ENCODE data around the gene SBK3.
"Not testable (repeated sequence)": the region's sequence is repeated elsewhere in the genome, so short reads cannot be mapped to it uniquely, and the experiment has no call there.

Gene SBK3

DNA sequence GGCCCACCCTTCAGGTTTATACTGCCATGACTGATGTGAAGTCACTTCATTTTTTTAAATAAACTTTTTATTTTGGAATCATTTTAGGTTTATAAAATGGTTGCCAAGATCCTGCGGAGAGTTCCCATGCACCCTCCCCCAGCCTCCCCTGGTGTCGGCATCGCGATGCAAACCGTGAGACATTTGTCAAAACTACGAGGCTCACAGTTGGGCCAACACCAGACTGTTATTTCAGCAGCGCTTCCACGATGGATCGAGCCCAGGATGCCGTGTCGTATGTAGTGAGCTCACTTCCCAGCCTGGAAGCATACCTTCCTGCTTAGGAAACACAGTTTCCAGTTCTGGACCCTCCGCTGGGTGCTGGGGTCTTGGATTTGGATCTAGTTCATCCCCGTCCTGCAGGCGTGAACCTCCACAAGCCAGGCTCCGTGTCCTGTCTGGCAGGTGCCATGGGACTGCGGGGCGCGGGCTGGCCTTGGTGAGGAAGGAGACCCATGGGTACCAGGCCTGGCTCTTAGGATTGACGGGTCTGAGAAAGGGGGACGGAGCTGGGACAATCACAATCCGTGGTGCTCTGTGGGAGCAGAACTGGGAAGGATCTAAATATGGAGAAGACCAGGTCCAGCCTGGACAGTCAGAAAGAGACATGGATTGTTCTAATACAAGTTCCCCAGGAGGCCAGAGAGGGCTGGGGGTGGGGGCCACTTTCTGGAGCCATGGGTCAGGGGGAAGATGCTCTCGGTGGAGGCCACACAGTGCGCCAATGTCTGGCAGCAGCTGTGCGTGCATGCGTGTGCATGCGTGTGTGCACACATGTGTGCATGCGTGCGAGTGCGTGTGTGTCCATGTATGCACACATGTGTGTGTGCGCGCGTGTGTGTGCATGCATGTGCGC, 6.0 kb downstream of the SBK3 start:
- DNase-seq = no peak

GRCh38 chr19:55538132-55538531, 7.2 kb downstream of the SBK3 start:
- no peak for DNase-seq

DNA sequence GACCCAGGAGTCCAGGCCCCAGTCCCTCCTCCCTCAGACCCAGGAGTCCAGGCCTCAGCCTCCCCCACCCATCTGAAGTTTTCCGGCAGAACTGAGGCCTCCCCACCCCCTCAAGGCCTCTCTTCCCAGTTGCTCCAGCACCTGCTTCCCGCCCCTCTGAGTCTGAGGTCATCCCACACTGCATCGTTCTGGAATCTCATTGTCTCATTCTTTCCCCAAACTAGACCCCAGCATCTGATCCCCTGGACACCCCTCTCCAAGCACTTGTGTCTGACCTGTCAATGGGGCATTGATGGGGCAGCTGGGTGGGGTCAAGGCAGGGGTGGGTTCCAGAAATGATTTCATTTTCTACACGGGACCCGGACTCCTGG, 7.6 kb downstream of the SBK3 start:
- no peak for DNase-seq

DNA sequence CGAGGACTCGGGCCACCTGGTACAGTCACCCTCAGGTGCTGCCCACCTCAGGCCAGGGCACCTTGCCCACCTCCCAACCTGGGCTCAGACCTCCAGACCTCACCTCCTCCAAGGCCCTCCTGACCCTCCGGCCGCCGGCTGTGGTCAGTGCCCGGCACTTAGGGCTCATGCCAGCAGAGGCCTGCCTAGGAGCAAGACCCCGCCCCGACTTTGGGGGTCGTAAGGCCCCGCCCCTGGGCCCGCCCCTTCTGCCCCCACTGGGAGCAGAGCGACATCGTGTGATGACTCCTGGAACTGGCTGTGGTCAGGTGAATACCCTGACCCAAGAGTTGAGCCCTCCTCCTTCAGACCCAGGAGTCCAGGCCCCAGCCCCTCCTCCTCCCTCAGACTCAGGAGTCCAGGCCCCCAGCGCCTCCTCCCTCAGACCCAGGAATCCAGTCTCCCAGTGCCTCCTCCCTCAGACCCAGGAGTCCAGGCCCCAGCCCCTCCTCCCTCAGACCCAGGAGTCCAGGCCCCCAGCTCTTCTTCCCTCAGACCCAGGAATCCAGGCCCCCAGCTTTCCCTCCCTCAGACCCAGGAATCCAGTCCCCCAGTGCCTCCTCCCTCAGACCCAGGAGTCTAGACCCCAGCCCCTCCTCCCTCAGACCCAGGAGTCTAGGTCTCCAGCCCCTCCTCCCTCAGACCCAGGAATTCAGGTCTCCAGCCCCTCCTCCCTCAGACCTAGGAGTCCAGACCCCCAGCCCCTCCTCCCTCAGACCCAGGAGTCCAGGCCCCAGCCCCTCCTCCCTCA, 8.2 kb downstream of the SBK3 start, which contains the start of gene SBK2:
Gene SBK2 (minus strand): TSS at position 183 of the 790 bp plus-strand sequence. CDS start 839 bp downstream, outside the sequence.
- DNase-seq = no peak

- DNase-seq = no peak
These were observed 9.0 kb downstream of the SBK3 start for GRCh38 chr19:55536366-55536765.

GRCh38 chr19:55535965-55536350, 9.4 kb downstream of the SBK3 start:
- no peak for DNase-seq

GRCh38 chr19:55535173-55535964, 10.0 kb downstream of the SBK3 start:
- no peak for DNase-seq

GRCh38 chr19:55534280-55534679, 11.1 kb downstream of the SBK3 start:
- DNase-seq = not testable (repeated sequence)

DNA sequence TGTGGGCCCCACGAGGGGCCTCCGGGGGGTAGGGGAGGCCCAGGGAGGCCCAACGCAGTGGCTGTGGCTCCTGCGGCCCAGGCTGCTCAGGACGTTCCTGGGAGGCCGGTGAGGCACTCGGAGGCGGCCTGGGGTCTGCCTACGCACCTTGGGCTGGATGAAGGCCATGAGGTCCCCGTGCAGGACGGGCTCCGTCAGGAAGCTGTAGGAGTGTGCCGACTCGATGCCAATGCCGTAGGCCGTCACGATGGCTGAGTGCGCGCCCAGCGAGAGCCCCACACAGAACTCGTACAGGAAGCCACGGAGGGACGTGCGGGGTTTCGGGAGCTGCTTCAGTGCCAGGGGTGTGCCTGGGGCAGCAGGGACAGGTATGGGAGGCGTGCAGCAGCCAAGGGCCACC, 14.3 kb downstream of the SBK3 start:
- DNase-seq = no peak

GRCh38 chr19:55529636-55530234, 15.6 kb downstream of the SBK3 start:
- no peak for DNase-seq

DNA sequence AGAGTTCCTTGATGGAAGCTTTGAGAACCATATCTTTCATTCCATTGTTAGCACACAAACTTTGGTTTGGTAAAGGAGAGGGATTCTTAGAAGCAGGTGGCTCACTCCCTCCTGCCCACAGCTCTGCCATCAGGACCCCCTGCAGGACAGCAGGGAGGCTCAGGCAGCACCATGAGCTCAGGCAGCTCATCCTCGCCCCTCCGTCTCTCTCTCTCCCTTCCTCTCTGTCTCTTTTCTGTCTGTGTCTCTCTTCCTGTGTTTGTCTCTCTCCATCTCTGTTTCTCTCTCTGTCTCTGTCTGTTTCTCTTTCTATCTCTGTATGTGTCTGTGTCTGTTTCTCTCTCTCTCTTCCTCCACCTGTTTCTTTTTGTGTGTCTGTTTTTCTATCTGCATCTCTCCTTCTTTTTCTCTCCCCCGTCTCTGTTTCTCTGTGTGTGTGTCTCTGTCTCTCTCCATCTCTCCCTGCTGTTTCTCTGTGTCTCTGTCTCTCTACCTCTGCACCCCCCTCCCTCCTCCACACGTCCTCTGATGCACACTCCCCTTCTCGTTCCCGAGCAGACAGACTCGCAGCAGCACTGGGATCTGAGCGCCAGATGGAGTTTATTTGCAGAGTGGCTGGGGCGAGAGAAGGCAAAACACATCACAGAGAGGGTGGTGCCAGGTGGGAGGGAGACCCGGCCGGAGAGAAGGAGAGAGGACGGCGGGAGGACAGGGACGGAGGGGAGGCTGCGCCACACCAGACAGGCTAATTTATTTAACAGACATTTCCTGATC, 17.1 kb downstream of the SBK3 start:
- no peak for DNase-seq

DNA sequence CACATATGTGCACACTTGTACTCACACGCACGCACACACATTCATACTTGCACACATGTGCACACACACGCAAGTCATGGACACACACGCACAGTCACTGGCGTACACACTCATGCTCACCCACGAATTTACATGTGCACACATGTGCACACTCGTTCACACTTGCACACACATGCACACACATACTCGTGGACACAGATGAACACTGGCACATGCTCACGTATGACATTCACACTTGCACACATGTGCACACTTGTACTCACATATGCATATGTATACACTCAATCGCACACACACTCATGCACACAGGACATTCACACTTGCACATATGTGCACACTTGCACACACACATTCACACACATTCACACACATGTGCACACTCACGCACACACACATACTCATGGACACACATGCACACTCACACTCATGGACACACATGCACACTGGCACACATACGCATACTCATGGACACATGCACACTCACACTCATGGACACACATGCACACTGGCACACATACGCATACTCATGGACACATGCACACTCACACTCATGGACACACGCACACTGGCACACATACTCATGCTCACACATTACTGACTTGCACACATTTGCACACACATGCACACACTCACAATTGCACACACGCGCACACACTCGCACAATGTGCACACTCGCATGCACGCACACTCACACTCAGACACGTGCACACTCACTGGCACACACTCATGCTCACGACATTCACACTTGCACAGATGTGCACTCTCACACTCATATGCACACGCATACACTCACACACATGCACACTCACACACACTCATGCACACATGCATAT, 17.9 kb downstream of the SBK3 start:
- DNase-seq = no peak

DNA sequence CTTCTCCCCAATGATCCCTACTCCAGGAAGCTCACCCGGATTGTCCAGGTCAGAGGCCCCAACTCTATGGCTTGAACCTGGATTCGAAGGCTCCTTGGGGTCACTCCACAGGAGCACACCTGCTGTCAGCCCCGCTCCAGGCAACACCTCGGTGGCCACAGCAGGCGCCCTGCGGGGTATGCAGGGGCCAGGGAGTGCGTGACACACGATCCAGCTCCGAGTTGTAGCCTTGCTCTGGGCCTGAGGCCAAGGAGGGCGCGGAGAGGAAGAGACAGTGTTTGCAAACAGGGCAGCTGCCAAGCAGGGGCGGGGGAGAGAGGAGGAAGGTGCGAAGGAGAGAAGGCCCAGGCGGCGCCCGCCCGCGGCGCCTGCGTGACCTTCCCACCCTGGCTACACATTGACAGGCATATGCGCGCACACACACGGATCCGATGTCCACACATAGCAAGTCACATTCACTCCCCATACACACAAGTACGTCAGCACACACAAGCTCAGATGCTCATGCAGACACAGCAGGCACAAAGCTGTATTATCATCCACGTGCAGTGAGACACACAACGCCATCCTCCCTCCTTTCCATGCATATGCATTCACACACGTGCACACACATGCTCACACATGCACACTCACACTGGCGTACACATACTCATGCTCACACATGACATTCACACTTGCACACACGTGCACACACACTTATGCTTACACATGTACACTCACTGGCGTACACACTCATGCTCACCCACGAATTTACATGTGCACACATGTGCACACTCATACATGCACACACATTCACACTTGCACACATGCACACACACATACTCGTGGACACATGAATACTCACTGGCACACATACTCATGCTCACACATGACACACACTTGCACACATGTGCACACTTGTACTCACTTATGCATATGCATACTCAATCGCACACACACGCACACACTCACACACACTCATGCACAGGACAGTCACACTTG, 18.8 kb downstream of the SBK3 start:
- DNase-seq = peak; percentile 15

- no peak for DNase-seq
These were observed 19.8 kb downstream of the SBK3 start for GRCh38 chr19:55525289-55526101.

- DNase-seq = no peak
These were observed 24.6 kb downstream of the SBK3 start for GRCh38 chr19:55520691-55521292.

- DNase-seq = no peak
These were observed 25.7 kb downstream of the SBK3 start for GRCh38 chr19:55519451-55520311.

- DNase-seq = peak; percentile 83
These were observed 28.3 kb downstream of the SBK3 start for GRCh38 chr19:55516878-55517620.
